KOPT-K1 (cell line): ENCODE data around the gene BNIP5.
"Not testable (repeated sequence)": the region's sequence is repeated elsewhere in the genome, so short reads cannot be mapped to it uniquely, and the experiment has no call there.

Experiments used
- H3K27ac ChIP-seq: fragments of 200-600 bp; sonication (generic); 2 replicates; pipeline ENCODE4 v1.5.1; 2016; ENCODE audit warnings: antibody characterized with exemption, mild to moderate bottlenecking, low read depth, low read length; ENCODE audit not compliant: poor library complexity, severe bottlenecking
- H3K36me3 ChIP-seq: fragments of 200-600 bp; sonication (generic); 2 replicates; pipeline ENCODE4 v1.5.1; 2017; ENCODE audit warnings: antibody characterized with exemption, mild to moderate bottlenecking, low read length, moderate library complexity; ENCODE audit not compliant: insufficient read depth
- H3K9me3 ChIP-seq: fragments of 200-600 bp; sonication (generic); 2 replicates; pipeline ENCODE4 v1.5.1; 2017; ENCODE audit warnings: antibody characterized with exemption, low read length, mild to moderate bottlenecking; ENCODE audit not compliant: insufficient read depth, poor library complexity, severe bottlenecking

Gene BNIP5

DNA sequence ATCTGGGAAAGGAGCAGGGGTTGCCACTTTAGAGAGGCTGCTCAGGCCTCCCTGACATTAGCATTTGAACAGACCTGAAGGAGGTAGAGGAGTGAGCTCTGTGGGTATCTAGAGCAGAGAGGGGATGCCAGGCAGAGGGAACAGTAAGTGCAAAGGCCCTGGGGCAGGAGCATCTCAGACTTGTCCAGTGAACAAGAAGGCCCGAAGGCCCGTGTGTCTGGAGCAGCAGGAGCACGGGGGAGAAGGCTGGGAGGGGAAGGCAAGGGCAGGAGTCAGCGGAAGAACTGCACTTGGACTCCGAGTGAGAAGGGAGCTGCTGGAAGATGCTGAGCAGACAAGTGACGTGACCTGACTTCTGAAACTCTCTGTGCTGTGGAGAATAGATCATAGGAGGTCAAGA lies 35.4 kb upstream of the BNIP5 start:
- no peaks in the 10 kb centered on the region for H3K9me3 ChIP-seq
- no peaks in the 10 kb centered on the region for H3K36me3 ChIP-seq
- no peak overlapping the region for H3K27ac ChIP-seq

GRCh38 chr6:36371211-36371610 lies 34.5 kb upstream of the BNIP5 start:
- Histone ChIP-seq H3K27ac (no peak overlapping the region), H3K9me3 (no peaks in the 10 kb centered on the region), H3K36me3 (no peaks in the 10 kb centered on the region)

DNA sequence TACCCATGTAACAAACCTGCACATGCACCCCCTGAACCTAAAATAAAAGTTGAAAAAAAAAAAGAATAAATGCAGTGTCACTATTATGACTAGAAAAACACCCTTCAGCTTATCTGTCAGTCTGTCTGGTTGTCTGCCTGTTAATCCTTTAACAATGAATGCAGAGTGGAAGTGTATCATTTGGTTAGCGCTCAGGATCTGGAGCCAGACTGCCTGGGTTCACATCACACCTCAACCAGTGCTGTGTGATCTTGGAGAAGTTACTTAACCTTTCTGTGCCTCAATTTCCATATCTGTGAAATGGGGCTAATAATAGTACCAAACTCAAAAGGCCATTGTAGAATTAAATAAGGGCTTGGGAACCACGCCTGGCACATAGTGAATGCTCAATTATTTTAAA lies 34.0 kb upstream of the BNIP5 start:
- Histone ChIP-seq H3K27ac (no peak overlapping the region), H3K9me3 (no peaks in the 10 kb centered on the region), H3K36me3 (no peaks in the 10 kb centered on the region)

- no peak overlapping the region for H3K27ac ChIP-seq
- H3K36me3 ChIP-seq, result no peaks in the 10 kb centered on the region
- H3K9me3 ChIP-seq, result no peaks in the 10 kb centered on the region
Observed at GRCh38 chr6:36368921-36369865, 32.5 kb upstream of the BNIP5 start.

GRCh38 chr6:36368421-36368820 lies 31.7 kb upstream of the BNIP5 start:
- Histone ChIP-seq H3K36me3 (no peaks in the 10 kb centered on the region), H3K9me3 (no peaks in the 10 kb centered on the region), H3K27ac (no peak overlapping the region)

DNA sequence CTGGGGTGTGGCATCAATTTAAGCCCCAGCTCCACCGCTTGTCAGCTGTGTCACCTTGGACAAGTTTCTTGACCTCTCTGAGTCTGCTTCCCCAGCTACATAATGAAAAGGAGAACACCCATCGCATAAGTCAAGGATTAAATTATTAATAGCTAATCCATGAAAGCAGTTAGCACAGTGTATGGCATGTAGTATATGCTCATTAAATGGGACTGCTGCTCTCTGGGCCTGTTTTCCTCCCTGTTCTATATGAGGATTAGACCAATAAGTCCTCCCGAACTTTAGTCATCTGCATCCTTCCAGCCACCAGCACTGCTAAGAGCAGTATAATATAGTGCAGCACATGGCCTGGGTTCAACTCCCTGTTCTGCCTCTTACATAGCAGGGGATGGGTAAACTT lies 31.1 kb upstream of the BNIP5 start:
- Histone ChIP-seq H3K36me3 (no peaks in the 10 kb centered on the region), H3K27ac (no peak overlapping the region), H3K9me3 (no peaks in the 10 kb centered on the region)

- no peak overlapping the region for H3K27ac ChIP-seq
- H3K36me3 ChIP-seq, result no peaks in the 10 kb centered on the region
- no peaks in the 10 kb centered on the region for H3K9me3 ChIP-seq
Observed at GRCh38 chr6:36364669-36365479, 28.2 kb upstream of the BNIP5 start.

DNA sequence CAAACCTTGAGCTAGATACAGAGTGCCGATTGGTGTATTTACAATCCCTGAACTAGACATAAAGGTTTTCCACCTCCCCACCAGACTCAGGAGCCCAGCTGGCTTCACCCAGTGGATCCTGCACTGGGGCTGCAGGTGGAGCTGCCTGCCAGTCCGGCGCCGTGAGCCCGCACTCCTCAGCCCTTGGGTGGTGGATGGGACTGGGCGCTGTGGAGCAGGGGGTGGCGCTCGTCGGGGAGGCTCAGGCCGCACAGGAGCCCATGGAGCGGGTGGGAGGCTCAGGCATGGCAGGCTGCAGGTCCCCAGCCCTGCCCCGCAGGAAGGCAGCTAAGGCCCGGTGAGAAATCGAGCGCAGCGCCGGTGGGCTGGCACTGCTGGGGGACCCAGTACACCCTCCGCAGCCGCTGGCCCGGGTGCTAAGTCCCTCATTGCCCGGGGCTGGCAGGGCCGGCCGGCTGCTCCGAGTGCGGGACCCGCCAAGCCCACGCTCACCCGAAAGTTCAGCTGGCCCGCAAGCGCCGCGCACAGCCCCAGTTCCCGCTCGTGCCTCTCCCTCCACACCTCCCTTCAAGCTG lies 27.5 kb upstream of the BNIP5 start:
- H3K36me3 ChIP-seq, H3K27ac ChIP-seq, H3K9me3 ChIP-seq: not testable (repeated sequence)

- not testable (repeated sequence) for H3K36me3 ChIP-seq, H3K27ac ChIP-seq, H3K9me3 ChIP-seq
Observed at GRCh38 chr6:36363371-36363752, 26.7 kb upstream of the BNIP5 start.

- Histone ChIP-seq H3K36me3 (no peaks in the 10 kb centered on the region), H3K27ac (no peak overlapping the region), H3K9me3 (no peaks in the 10 kb centered on the region)
Observed at GRCh38 chr6:36362551-36363370, 26.1 kb upstream of the BNIP5 start.

DNA sequence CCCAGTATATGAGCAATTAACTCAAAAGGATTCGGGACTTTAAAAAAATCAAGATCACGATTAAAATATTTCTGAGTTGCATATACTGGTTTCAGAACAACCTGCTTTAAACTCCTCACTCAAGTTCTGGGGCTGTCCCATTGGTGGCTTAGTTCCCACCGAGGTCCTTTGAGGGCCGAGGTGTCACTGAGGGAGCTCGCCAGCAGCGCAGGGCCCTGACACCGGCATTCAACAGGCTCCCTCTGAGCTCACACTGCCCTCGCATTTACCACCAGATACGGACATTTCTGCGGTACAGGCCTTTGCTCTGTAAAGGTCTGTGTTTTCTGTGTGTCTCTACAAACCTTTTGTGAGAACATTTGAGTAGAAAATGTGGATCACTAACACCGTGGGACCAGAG lies 24.4 kb upstream of the BNIP5 start:
- Histone ChIP-seq H3K36me3 (no peaks in the 10 kb centered on the region), H3K9me3 (no peaks in the 10 kb centered on the region), H3K27ac (no peak overlapping the region)

DNA sequence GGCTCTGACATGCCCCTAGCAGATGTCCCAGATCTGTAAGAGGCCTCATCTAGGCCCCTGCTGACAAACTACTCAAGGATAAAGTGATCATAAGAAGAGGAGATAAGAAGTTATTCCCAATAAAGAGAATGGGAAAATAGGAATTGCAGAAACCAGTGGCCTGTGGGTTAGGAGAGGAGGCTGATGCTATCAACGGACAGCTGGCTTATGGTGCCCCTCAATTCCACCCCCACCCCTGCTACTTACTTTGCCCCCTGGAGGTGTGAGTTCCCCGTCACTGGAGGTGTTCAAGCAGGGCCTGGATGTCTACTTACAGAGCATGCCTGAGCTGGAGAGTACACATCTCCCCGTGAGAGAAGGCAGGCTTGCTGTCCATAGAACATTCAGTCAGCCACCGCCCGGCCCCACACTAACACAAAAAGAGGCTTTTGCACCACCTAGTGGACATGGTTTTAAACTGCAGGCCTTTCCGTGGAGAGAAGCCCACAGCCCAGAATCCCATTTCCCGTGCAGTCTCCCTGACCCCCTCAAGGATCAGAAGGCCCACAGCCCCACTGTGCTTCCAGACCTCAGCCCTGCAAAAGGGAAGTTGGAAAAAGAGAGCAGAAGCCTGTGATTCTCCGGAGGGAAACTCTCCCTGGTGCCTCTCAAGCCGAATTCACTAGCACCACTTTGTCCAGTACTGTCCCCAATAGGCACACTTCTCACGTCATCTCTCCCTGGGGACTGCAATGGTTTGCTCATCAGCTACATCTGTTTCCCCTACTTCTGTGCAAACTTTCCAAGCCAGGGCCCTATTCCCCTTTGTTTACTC lies 23.8 kb upstream of the BNIP5 start:
- Histone ChIP-seq H3K9me3 (no peaks in the 10 kb centered on the region), H3K27ac (no peak overlapping the region), H3K36me3 (no peaks in the 10 kb centered on the region)

- no peak overlapping the region for H3K27ac ChIP-seq
- H3K36me3 ChIP-seq, result no peaks in the 10 kb centered on the region
- no peaks in the 10 kb centered on the region for H3K9me3 ChIP-seq
Observed at GRCh38 chr6:36358226-36358915, 21.7 kb upstream of the BNIP5 start.

GRCh38 chr6:36357872-36358225 lies 21.2 kb upstream of the BNIP5 start:
- no peaks in the 10 kb centered on the region for H3K9me3 ChIP-seq
- H3K27ac ChIP-seq, result no peak overlapping the region
- H3K36me3 ChIP-seq, result no peaks in the 10 kb centered on the region
